ENCODE results near the gene EIF4G3.
"Not testable (repeated sequence)": the region's sequence is repeated elsewhere in the genome, so short reads cannot be mapped to it uniquely, and the experiment has no call there.

The EIF4G3 gene

GRCh38 chr1:21064057-21064456 lies 112.6 kb downstream of the EIF4G3 start:
- Histone ChIP-seq H3K9ac (no peak overlapping the region), H4K20me1 (ENCODE audit: insufficient read depth) (no peaks in the 10 kb centered on the region), H3K4me2 (no peak overlapping the region), H2AFZ (ENCODE audit: low read depth) (no peak overlapping the region), H3K4me3 (IDR thresholded peaks at IDR 0.05; ENCODE audit: insufficient read depth, low read depth, low read length) (no peak overlapping the region), H3K4me1 (ENCODE audit: low read depth, poor library complexity, severe bottlenecking) (no peaks in the 10 kb centered on the region), H3K27me3 (ENCODE audit: insufficient read depth, low read depth) (no peaks in the 10 kb centered on the region), H3K36me3 (ENCODE audit: insufficient read depth) (no peaks in the 10 kb centered on the region), H3K27ac (no peak overlapping the region), H3K79me2 (ENCODE audit: insufficient read depth, low read depth) (no peaks in the 10 kb centered on the region)
- TF ChIP-seq CTCF (conservative IDR thresholded peaks at IDR 0.05; ENCODE audit: low read depth, low read length), result no peak

GRCh38 chr1:21060523-21060922 lies 116.2 kb downstream of the EIF4G3 start:
- Histone ChIP-seq H3K27ac (no peak overlapping the region), H3K4me1 (ENCODE audit: low read depth, poor library complexity, severe bottlenecking) (no peaks in the 10 kb centered on the region), H3K4me2 (no peak overlapping the region), H4K20me1 (ENCODE audit: insufficient read depth) (no peaks in the 10 kb centered on the region), H3K9ac (no peak overlapping the region), H3K79me2 (ENCODE audit: insufficient read depth, low read depth) (no peaks in the 10 kb centered on the region), H3K4me3 (IDR thresholded peaks at IDR 0.05; ENCODE audit: insufficient read depth, low read depth, low read length) (no peak overlapping the region), H3K36me3 (ENCODE audit: insufficient read depth) (no peaks in the 10 kb centered on the region), H3K27me3 (ENCODE audit: insufficient read depth, low read depth) (no peaks in the 10 kb centered on the region), H2AFZ (ENCODE audit: low read depth) (no peak overlapping the region)
- TF ChIP-seq CTCF (conservative IDR thresholded peaks at IDR 0.05; ENCODE audit: low read depth, low read length), result no peak

GRCh38 chr1:21059021-21059420 lies 117.7 kb downstream of the EIF4G3 start:
- Histone ChIP-seq H3K4me3 (IDR thresholded peaks at IDR 0.05; ENCODE audit: insufficient read depth, low read depth, low read length) (no peak overlapping the region), H3K27me3 (ENCODE audit: insufficient read depth, low read depth) (no peaks in the 10 kb centered on the region), H3K4me2 (no peak overlapping the region), H3K36me3 (ENCODE audit: insufficient read depth) (no peaks in the 10 kb centered on the region), H3K27ac (no peak overlapping the region), H3K4me1 (ENCODE audit: low read depth, poor library complexity, severe bottlenecking) (no peaks in the 10 kb centered on the region), H3K9ac (no peak overlapping the region), H2AFZ (ENCODE audit: low read depth) (no peak overlapping the region), H3K79me2 (ENCODE audit: insufficient read depth, low read depth) (no peaks in the 10 kb centered on the region), H4K20me1 (ENCODE audit: insufficient read depth) (no peaks in the 10 kb centered on the region)
- TF ChIP-seq CTCF (conservative IDR thresholded peaks at IDR 0.05; ENCODE audit: low read depth, low read length), result no peak

- no peak overlapping the region for H2AFZ ChIP-seq (ENCODE audit: low read depth)
- no peaks in the 10 kb centered on the region for H3K27me3 ChIP-seq (ENCODE audit: insufficient read depth, low read depth)
- TF ChIP-seq CTCF (conservative IDR thresholded peaks at IDR 0.05; ENCODE audit: low read depth, low read length), result no peak
- H3K36me3 ChIP-seq (ENCODE audit: insufficient read depth), result no peaks in the 10 kb centered on the region
- no peaks in the 10 kb centered on the region for H3K79me2 ChIP-seq (ENCODE audit: insufficient read depth, low read depth)
- no peaks in the 10 kb centered on the region for H3K4me1 ChIP-seq (ENCODE audit: low read depth, poor library complexity, severe bottlenecking)
- H3K27ac ChIP-seq, result no peak overlapping the region
- H3K4me2 ChIP-seq, result no peak overlapping the region
- no peak overlapping the region for H3K9ac ChIP-seq
- no peak overlapping the region for H3K4me3 ChIP-seq (IDR thresholded peaks at IDR 0.05; ENCODE audit: insufficient read depth, low read depth, low read length)
- no peaks in the 10 kb centered on the region for H4K20me1 ChIP-seq (ENCODE audit: insufficient read depth)
These were observed 118.5 kb downstream of the EIF4G3 start for GRCh38 chr1:21058035-21058793.

GRCh38 chr1:21053189-21053928 lies 123.3 kb downstream of the EIF4G3 start:
- H3K27ac ChIP-seq; H3K27me3 ChIP-seq (ENCODE audit: insufficient read depth, low read depth); H2AFZ ChIP-seq (ENCODE audit: low read depth); H3K4me1 ChIP-seq (ENCODE audit: low read depth, poor library complexity, severe bottlenecking); H3K9ac ChIP-seq; H4K20me1 ChIP-seq (ENCODE audit: insufficient read depth); H3K79me2 ChIP-seq (ENCODE audit: insufficient read depth, low read depth); H3K36me3 ChIP-seq (ENCODE audit: insufficient read depth); H3K4me2 ChIP-seq; H3K4me3 ChIP-seq (IDR thresholded peaks at IDR 0.05; ENCODE audit: insufficient read depth, low read depth, low read length): not testable (repeated sequence)
